ENCODE results near the gene CIDEB.

GRCh38 chr14:24343795-24344660, 36.3 kb upstream of the CIDEB start:
- TF ChIP-seq CTCF (IDR thresholded peaks at IDR 0.05; ENCODE audit: insufficient read depth, low read length) (no peak), POLR2AphosphoS5 (IDR thresholded peaks at IDR 0.05; ENCODE audit: low read depth) (no peak), REST (IDR thresholded peaks at IDR 0.05; ENCODE audit: insufficient replicate concordance, low read depth) (no peak)
